GM12891 (cell line): ENCODE measurements around the gene ACSM6.

Experiments used
- POLR2A ChIP-seq: IDR thresholded peaks from 2 replicates; pipeline ENCODE4 v1.6.1; 2011; ENCODE audit warnings: low read depth, low read length, control low read depth
- SPI1 ChIP-seq: IDR thresholded peaks from 2 replicates; pipeline ENCODE4 v1.6.1; 2011; ENCODE audit warnings: low read depth, low read length, control low read depth

GRCh38 chr10:95196046-95196445, 2.0 kb downstream of the ACSM6 start:
- TF ChIP-seq POLR2A (no peak), SPI1 (no peak)
